K562 (cell line): ENCODE measurements around the gene COPE. TPM values are rescaled to one million over a fixed set of nuclear protein-coding genes. Genes with fewer than 3 reads are reported as not detected.

ENCODE experiments used
- ATAC-seq: fragments of 200-7000 bp; cut with Tn5 transposase; 3 replicates; pipeline ENCODE4 v1.9.1; 2020; ENCODE audit warnings: moderate library complexity
- BruUV-seq: library from RNA; stranded (reverse); fragments of 400-500 nt; replicated peaks from 2 replicates; lab custom pipeline; 2021; lab: Mats Ljungman, UMichigan
- CTCF ChIA-PET: fragments of 300-600 bp; formaldehyde crosslinking; extraction: SDS; loops from one replicate; lab custom pipeline; 2021; ENCODE audit warnings: low intra/inter-chr PET ratio; lab: Yijun Ruan, JAX
- POLR2A ChIA-PET: fragments of 300-600, 350-650 bp; sonication (Branson Sonifier 250); formaldehyde crosslinking; extraction: SDS; loops from one replicate; lab custom pipeline; 2021; ENCODE audit warnings: antibody characterized with exemption, inconsistent platforms; lab: Yijun Ruan, JAX
- DNase-seq, 4 experiments: peaks; one replicate each; pipeline versions ENCODE4 v3.0.0 to v3.0.0-alpha.2; 2011 to 2018; ENCODE audit warnings: low spot score in 3 of 4, mixed read lengths in 3 of 4; ENCODE audit errors: extremely low read depth in 1 of 4
- FAIRE-seq: peaks from 2 replicates; lab custom pipeline; 2011; peaks lifted over from hg19 to GRCh38; lab: Jason Lieb, UNC
- H2AFZ ChIP-seq: 2 replicates; pipeline ENCODE4 v1.6.0; 2011; ENCODE audit warnings: low read depth, low read length, control low read depth, inconsistent platforms
- H3K27ac ChIP-seq: fragments of 200-600 bp; 3 replicates; pipeline ENCODE4 v1.8.0; 2011; ENCODE audit warnings: low read depth, mild to moderate bottlenecking, control low read depth, inconsistent platforms, low read length, moderate library complexity, mixed read lengths; ENCODE audit errors: extremely low read depth
- H3K27me3 ChIP-seq, 2 experiments: fragments of 300-600 bp in 1 of 2; 2 replicates in 1 of 2; 3 replicates in 1 of 2; pipeline versions ENCODE4 v1.6.0 to v1.8.0; 2011; ENCODE audit warnings: inconsistent platforms in 2 of 2, low read length in 2 of 2, mild to moderate bottlenecking in 1 of 2, mixed read lengths in 1 of 2, moderate library complexity in 1 of 2; ENCODE audit not compliant: control insufficient read depth in 2 of 2, insufficient read depth in 2 of 2
- H3K36me3 ChIP-seq: fragments of 300-600 bp; 3 replicates; pipeline ENCODE4 v1.8.0; 2011; ENCODE audit warnings: mild to moderate bottlenecking, low read length, inconsistent platforms; ENCODE audit not compliant: control insufficient read depth, insufficient read depth
- H3K4me1 ChIP-seq, 2 experiments: fragments of 200-600 bp in 1 of 2; replicated peaks in 1 of 2; 2 replicates in 1 of 2; 3 replicates in 1 of 2; pipeline versions ENCODE4 v1.5.1 to v1.8.0; 2011; ENCODE audit warnings: inconsistent platforms in 2 of 2, low read length in 2 of 2, mild to moderate bottlenecking in 1 of 2, mixed read lengths in 1 of 2, moderate library complexity in 1 of 2; ENCODE audit not compliant: control insufficient read depth in 2 of 2, insufficient read depth in 2 of 2
- H3K4me2 ChIP-seq: 2 replicates; pipeline ENCODE4 v1.6.1; 2011; ENCODE audit warnings: low read length, control low read depth, inconsistent platforms, mixed read lengths; ENCODE audit not compliant: insufficient read depth
- H3K4me3 ChIP-seq: fragments of 200-600 bp; sonication (generic), shearing (Covaris generic); 2 replicates; pipeline ENCODE4 v1.5.1; 2016; ENCODE audit warnings: control low read depth, inconsistent platforms
- H3K79me2 ChIP-seq: fragments of 200-600 bp; 3 replicates; pipeline ENCODE4 v1.8.0; 2011; ENCODE audit warnings: low read length, inconsistent platforms; ENCODE audit not compliant: control insufficient read depth, insufficient read depth
- H3K9ac ChIP-seq, 2 experiments: 2 replicates each; pipeline versions ENCODE4 v1.6.0 to v1.6.1; 2011; ENCODE audit warnings: low read depth in 2 of 2, low read length in 2 of 2, control low read depth in 1 of 2, inconsistent platforms in 1 of 2, mild to moderate bottlenecking in 1 of 2, mixed read lengths in 1 of 2; ENCODE audit not compliant: insufficient read depth in 1 of 2
- H3K9me1 ChIP-seq: one replicate; pipeline ENCODE4 v1.6.0; 2011; ENCODE audit warnings: inconsistent platforms, mild to moderate bottlenecking, low read length, moderate library complexity; ENCODE audit not compliant: control insufficient read depth, insufficient read depth
- H3K9me3 ChIP-seq: replicated peaks from 2 replicates; pipeline ENCODE4 v1.5.1; 2011; ENCODE audit warnings: low read depth, low read length, inconsistent platforms; ENCODE audit not compliant: control insufficient read depth, insufficient read depth
- H4K20me1 ChIP-seq: replicated peaks from 2 replicates; pipeline ENCODE4 v1.6.1; 2011; ENCODE audit warnings: low read length, inconsistent platforms, mixed read lengths; ENCODE audit not compliant: control insufficient read depth, insufficient read depth
- CBX3 ChIP-seq, 2 experiments: IDR thresholded peaks; 1 replicate in 1 of 2; 2 replicates in 1 of 2; pipeline ENCODE4 v1.6.1; 2012; ENCODE audit warnings: inconsistent platforms in 2 of 2, low read length in 2 of 2, borderline replicate concordance in 1 of 2, control low read depth in 1 of 2
- HDAC2 ChIP-seq: fragments of 450-650 bp; IDR thresholded peaks from 2 replicates; pipeline ENCODE4 v1.6.1; 2016; ENCODE audit warnings: mild to moderate bottlenecking
- KDM1A ChIP-seq, 2 experiments: fragments of 450-650 bp; IDR thresholded peaks; 2 replicates each; pipeline ENCODE4 v1.6.1; 2016; ENCODE audit warnings: mild to moderate bottlenecking in 2 of 2
- MECOM ChIP-seq: fragments of 250-450 bp; sonication (Bioruptor Pico); IDR thresholded peaks from 2 replicates; pipeline ENCODE4 v1.8.0; 2022; ENCODE audit warnings: inconsistent platforms
- NCOA4 ChIP-seq: fragments of 450-650 bp; IDR thresholded peaks from 2 replicates; pipeline ENCODE4 v1.6.1; 2018; ENCODE audit warnings: mild to moderate bottlenecking; ENCODE audit not compliant: partially characterized antibody
- PML ChIP-seq: IDR thresholded peaks from 2 replicates; pipeline ENCODE4 v1.6.1; 2012; ENCODE audit warnings: low read length, inconsistent platforms
- POLR3A ChIP-seq: IDR thresholded peaks from 2 replicates; pipeline ENCODE4 v1.6.1; 2011; ENCODE audit warnings: borderline replicate concordance, mild to moderate bottlenecking, moderate library complexity; ENCODE audit not compliant: insufficient read length, insufficient read depth; ENCODE audit errors: extremely low read depth
- U2AF1 ChIP-seq: fragments of 200-400 bp; formaldehyde crosslinking; optimal IDR thresholded peaks from 2 replicates; pipeline ENCODE3; 2017; ENCODE audit warnings: mild to moderate bottlenecking, low read depth, low read length, moderate library complexity
- WGBS: fragments of 100-300 bp; shearing (Covaris generic); methylation state at CpG from one replicate; pipeline ENCODE4 v1.1.6; 2016; ENCODE audit warnings: low coverage, mixed read lengths; ENCODE audit not compliant: insufficient coverage; ENCODE audit errors: missing lambda C conversion rate; 5-methylcytosine and 5-hydroxymethylcytosine counted together
- in situ Hi-C: fragments of 300-500 bp; cut with MboI; formaldehyde crosslinking; loops from 4 replicates; pipeline ENCODE4 v1.15.0; 2018; ENCODE audit warnings: inconsistent platforms, mixed read lengths
- intact Hi-C: fragments of 100-400 bp; cut with micrococcal nuclease; formaldehyde crosslinking; loops from 2 replicates; pipeline ENCODE4 v1.14.2; 2022
- polyA plus RNA-seq, 8 experiments: library from polyadenylated mRNA; depleted of rRNA in 4 of 8; stranded (reverse) in 5 of 8; unstranded in 3 of 8; fragments of >200 nt; fragmentation: Nextera tagmentation in 2 of 8; fragmentation: Illumina TruSeq in 1 of 8; extraction: Ambion mirVana in 2 of 8; extraction: Trizol in 1 of 8; gene quantifications; 2 replicates each; pipeline versions ENCODE4 v1.2.1 to v1.2.3, GENCODE V29; 2011 to 2014; ENCODE audit warnings: inconsistent platforms in 1 of 8, missing spikeins in 1 of 8
- total RNA-seq, 7 experiments: library from RNA; depleted of rRNA in 6 of 7; stranded (reverse); fragments of >200 nt in 6 of 7; fragmentation: Illumina TruSeq in 2 of 7; extraction: Trizol in 2 of 7; gene quantifications; 2 replicates each; pipeline versions ENCODE4 v1.2.1 to v1.2.3, GENCODE V29; 2011 to 2021; ENCODE audit warnings: low replicate concordance in 1 of 7
- TF ChIP-seq, protein P1 (sequence below), 3 experiments: IDR thresholded peaks in 2 of 3; conservative IDR thresholded peaks in 1 of 3; 2 replicates each; pipeline ENCODE4 v1.5.1; 2011 to 2012; ENCODE audit warnings: low read length in 3 of 3, mild to moderate bottlenecking in 3 of 3, control low read depth in 2 of 3, improper control_type of control experiment in 1 of 3, inconsistent platforms in 1 of 3, low read depth in 1 of 3, mixed read lengths in 1 of 3, moderate library complexity in 1 of 3; ENCODE audit not compliant: insufficient read depth in 2 of 3
- TF ChIP-seq, protein P2 (sequence below): fragments of 450-650 bp; formaldehyde crosslinking; IDR thresholded peaks from 2 replicates; pipeline ENCODE4 v1.4.0; 2022; ENCODE audit warnings: missing genetic modification characterization

COPE gene
- total and polyA plus RNA-seq, 9 of the 15 experiments (the other 6 are each of a cell fraction or from before 2014, with no cell fraction given): 5.8 to 273 (median 147) TPM

DNA sequence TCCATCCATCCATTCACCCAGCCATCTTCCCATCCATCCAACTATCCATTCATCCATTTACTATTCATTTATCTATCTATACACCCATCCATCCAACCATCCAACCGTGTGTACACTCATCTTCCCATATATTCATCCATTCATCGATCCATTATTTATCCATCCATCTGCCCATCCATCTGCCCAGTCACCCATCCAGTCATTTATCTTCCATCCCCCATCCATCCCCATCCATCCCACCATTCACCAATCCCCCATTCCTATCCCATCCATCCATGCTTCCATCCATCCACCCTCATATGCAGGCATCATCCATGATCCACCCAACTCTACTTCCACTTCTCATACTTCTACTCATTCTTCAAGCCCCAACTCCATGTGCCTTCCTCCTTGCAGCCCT, 35.9 kb upstream of the COPE start:
- CTCF ChIA-PET: no interaction called here
- Histone ChIP-seq H3K27ac (no peak overlapping the region), H3K9me3 (no peaks in the 10 kb centered on the region), H3K4me3 (no peak overlapping the region), H3K4me1 (no peaks in the 10 kb centered on the region; a peak in 1 of 5 replicates), H3K36me3 (no peaks in the 10 kb centered on the region), H4K20me1 (no peaks in the 10 kb centered on the region), H3K9me1 (no peaks in the 10 kb centered on the region), H3K79me2 (no peaks in the 10 kb centered on the region), H3K27me3 (peaks cover 4 to 33% of the 10 kb centered on the region in 2 experiments; a peak in 3 of 5 replicates), H3K4me2 (no peak overlapping the region), H3K9ac (no peak overlapping the region), H2AFZ (no peak overlapping the region)
- no TSS peak for BruUV-seq
- FAIRE-seq (no peak), ATAC-seq (no peak), DNase-seq (no peak)
- in situ Hi-C loops: no loop called here
- 0% methylated on average over 2 of the region's 2 CpGs for WGBS
- POLR2A ChIA-PET: no interaction called here
- intact Hi-C loops: no loop called here
- TF ChIP-seq NCOA4 (no peak), PML (no peak), MECOM (CRISPR knock-in tag) (no peak), HDAC2 (no peak), KDM1A (IDR thresholded peaks at IDR 0.05) (no peak), CBX3 (IDR thresholded peaks at IDR 0.05; ENCODE audit: borderline replicate concordance in 1 of 2, low read length in 2 of 2) (no peak), U2AF1 (no peak), POLR3A (no peak)
- TF ChIP-seq, protein P1, sequence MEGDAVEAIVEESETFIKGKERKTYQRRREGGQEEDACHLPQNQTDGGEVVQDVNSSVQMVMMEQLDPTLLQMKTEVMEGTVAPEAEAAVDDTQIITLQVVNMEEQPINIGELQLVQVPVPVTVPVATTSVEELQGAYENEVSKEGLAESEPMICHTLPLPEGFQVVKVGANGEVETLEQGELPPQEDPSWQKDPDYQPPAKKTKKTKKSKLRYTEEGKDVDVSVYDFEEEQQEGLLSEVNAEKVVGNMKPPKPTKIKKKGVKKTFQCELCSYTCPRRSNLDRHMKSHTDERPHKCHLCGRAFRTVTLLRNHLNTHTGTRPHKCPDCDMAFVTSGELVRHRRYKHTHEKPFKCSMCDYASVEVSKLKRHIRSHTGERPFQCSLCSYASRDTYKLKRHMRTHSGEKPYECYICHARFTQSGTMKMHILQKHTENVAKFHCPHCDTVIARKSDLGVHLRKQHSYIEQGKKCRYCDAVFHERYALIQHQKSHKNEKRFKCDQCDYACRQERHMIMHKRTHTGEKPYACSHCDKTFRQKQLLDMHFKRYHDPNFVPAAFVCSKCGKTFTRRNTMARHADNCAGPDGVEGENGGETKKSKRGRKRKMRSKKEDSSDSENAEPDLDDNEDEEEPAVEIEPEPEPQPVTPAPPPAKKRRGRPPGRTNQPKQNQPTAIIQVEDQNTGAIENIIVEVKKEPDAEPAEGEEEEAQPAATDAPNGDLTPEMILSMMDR (IDR thresholded peaks at IDR 0.05 in 2 of 3, conservative IDR thresholded peaks at IDR 0.05 in 1 of 3; ENCODE audit: insufficient read depth in 2 of 3, low read depth in 1 of 3, low read length in 3 of 3): no peak
- TF ChIP-seq, protein P2, sequence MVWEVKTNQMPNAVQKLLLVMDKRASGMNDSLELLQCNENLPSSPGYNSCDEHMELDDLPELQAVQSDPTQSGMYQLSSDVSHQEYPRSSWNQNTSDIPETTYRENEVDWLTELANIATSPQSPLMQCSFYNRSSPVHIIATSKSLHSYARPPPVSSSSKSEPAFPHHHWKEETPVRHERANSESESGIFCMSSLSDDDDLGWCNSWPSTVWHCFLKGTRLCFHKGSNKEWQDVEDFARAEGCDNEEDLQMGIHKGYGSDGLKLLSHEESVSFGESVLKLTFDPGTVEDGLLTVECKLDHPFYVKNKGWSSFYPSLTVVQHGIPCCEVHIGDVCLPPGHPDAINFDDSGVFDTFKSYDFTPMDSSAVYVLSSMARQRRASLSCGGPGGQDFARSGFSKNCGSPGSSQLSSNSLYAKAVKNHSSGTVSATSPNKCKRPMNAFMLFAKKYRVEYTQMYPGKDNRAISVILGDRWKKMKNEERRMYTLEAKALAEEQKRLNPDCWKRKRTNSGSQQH (CRISPR knock-in tag): no peak
